Lower leg skin (tissue), 3 donors: ENCODE measurements around the gene IL18RAP.

ENCODE experiments used
- POLR2A ChIP-seq, 2 donors: fragments of 450-650 bp; IDR thresholded peaks; one replicate each; pipeline ENCODE4 v1.6.1; 2016 to 2017; ENCODE audit warnings: antibody characterized with exemption in 2 of 2, mild to moderate bottlenecking in 1 of 2, moderate library complexity in 1 of 2
- TF ChIP-seq, protein P1 (sequence below), 3 donors: fragments of 450-650 bp; IDR thresholded peaks; one replicate each; pipeline ENCODE4 v1.5.1; 2016; ENCODE audit warnings: antibody characterized with exemption in 3 of 3, mild to moderate bottlenecking in 3 of 3, moderate library complexity in 2 of 3

GRCh38 chr2:102386867-102387541, 36.0 kb upstream of the IL18RAP start:
- TF ChIP-seq, protein P1, sequence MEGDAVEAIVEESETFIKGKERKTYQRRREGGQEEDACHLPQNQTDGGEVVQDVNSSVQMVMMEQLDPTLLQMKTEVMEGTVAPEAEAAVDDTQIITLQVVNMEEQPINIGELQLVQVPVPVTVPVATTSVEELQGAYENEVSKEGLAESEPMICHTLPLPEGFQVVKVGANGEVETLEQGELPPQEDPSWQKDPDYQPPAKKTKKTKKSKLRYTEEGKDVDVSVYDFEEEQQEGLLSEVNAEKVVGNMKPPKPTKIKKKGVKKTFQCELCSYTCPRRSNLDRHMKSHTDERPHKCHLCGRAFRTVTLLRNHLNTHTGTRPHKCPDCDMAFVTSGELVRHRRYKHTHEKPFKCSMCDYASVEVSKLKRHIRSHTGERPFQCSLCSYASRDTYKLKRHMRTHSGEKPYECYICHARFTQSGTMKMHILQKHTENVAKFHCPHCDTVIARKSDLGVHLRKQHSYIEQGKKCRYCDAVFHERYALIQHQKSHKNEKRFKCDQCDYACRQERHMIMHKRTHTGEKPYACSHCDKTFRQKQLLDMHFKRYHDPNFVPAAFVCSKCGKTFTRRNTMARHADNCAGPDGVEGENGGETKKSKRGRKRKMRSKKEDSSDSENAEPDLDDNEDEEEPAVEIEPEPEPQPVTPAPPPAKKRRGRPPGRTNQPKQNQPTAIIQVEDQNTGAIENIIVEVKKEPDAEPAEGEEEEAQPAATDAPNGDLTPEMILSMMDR (IDR thresholded peaks at IDR 0.05), result no peak
- no peak for TF ChIP-seq POLR2A (IDR thresholded peaks at IDR 0.05)
